ENCODE data around the gene ZSCAN26. TPM values are rescaled to one million over a fixed set of nuclear protein-coding genes. Genes with fewer than 3 reads are reported as not detected.

ZSCAN26 gene
- total RNA-seq (2022; extraction: Qiagen RNA extraction), result 3.8 to 5.2 TPM (median 5.0 TPM) in 5 replicates

DNA sequence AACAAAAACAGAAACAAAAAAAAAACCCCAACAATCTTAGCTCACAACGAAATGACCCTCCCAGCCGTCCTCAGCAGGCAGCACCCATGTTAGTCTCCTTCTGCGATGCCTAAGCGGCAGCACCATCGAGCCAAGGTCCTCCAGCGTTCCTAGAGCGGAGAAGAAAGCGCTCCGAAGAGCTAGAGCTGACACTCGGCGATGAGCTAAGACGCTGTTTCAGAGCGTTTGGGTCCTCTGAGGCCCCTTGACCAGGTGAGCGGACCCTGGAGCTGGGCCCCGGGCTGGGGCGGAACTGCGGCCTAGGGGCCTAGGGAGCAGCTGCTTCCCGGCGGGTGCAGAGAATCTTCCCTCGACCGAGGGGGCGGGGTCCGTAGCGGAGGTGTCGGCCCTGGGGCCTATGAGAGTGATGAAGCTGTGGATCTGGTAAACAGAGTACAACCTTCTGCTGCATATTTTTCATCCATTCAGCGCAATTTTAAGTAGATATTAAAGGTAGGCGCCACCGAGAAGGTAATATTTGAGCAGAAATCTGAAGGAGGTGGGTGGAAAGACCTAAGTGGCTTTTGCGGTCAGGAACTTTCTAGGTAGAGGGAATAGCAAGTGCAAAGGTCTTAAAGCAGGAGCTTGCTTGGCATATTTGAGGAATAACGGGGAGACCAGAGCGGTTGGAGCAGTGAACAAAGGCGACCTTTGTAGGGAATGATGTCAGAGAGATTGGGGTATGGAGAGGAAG lies at the start of gene ZSCAN26:
ZSCAN26 (plus strand) TSS at position 182 of the 733 bp plus-strand sequence. CDS start 4,777 bp downstream, outside the sequence.

DNA sequence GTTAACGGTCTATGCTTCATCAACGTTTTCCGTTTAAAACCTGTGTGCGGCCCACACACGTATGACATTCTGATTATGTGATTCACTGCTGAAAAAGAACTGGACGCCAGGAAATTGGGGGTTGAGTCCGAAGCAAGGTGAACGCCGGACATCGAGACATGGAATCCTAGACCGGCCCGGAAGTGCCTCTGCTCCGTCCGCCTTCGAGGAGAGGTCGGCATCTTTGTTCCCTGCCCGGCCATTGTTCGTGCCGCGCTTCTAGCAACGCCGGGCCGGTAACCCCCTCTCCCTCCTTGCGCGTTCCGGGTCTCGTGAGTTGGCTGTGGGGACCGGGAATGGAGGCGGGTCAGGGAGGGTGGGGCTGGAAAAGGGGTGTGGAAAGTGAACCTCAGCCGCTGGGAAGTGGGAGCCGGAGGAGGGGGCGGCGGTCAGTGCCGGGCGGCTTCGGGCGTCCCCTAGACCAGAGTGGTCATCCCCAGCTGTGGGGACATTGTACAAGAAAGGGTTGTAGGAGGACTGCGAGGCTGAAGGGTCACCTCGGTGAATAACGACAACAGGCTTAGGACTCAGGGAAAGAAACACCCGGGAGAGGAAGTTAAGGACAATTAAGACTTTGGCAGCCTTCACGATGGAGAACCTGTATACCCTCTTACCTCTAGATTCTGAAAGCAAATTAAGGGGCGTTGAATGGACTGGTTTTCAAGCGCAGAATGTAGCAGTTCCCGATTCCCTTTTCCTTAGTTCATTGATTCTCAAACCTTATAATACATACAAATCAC lies 41.7 kb upstream of the ZSCAN26 start, which contains the start of gene ZSCAN9:
ZSCAN9 (plus strand) TSS at position 220 of the 779 bp plus-strand sequence. CDS start 1,810 bp downstream, outside the sequence.

DNA sequence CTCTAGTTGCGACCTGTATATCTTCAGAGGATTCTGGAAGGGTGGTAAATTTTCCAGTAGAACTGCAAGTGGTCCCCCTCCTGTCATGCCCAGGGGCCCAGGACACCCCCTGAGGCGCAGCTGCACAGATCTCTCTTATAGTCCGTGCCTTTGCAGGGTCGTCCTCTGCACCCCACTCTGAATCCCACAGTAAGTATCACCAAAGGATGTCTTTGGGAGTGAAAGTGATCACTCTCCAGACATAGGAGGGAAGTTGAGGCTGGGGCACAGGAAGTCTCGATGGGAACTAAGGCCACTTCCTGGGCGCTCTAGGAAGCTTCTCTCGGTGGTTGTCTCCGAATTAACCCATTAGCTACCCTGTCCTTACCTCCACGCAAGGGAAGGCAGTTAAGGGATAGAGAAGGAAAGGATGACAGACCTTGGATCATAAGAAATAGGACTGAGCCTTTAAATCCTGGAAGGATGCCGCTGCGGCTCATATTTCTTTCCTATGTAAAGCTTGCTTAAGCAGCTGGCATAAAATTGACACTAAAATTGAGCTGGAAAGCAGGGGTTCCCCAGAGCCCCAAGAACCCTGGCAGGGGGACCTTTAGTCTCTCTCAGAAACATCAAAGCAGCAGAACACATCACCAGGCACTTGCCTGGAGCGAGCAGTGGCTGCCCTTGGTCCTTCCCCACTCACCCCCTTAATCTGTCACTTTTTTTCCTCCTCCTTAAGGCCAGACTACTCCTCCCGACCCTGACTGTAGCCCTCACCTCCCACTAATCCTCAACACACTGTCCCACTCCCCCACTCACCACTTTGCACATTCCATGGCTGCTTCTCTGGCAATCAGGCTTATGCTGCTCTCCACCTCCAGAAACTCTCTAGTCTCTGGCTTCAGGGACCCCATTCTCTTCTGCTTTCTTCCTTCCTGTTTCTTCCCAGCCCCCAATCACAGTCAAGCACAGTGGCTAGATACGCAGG lies 14.7 kb upstream of the ZSCAN26 start, which contains the start of gene ZKSCAN4:
ZKSCAN4 (minus strand) TSS at position 261 of the 967 bp plus-strand sequence. CDS start 289 bp downstream, outside the sequence.

DNA sequence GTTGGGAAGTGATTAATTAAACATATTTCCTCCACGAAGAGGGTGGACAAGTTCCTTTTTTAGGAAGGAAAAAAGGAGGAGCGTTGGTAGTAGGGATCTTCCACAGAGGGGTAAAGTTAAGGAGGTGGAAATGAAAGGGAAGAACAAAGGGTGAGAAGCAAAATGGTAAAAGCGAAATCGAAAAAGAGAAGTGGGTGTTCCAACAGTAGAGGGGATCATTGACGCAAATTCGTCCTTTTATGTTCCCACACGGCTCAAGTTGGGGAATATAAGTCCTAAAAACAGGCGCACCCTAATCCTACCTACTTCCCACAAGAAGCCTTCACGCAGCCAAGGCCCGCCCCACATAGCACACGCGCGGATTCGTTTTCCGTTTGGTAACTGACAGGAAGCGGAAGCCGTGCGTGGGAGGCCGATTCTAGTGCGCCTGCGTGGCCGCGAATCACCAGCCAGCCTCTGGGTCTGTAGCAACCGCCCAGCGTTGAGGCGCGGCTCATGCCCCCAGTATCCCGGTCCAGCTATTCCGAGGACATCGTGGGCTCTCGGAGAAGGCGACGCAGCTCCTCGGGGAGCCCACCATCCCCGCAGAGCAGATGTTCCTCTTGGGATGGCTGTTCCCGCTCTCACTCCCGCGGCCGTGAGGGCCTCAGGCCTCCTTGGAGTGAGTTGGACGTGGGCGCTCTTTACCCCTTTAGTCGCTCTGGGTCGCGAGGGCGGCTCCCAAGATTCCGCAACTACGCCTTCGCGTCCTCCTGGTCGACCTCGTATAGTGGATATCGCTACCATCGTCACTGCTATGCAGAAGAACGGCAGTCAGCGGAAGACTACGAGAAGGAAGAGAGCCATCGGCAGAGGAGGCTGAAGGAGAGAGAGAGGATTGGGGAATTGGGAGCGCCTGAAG lies 7.8 kb upstream of the ZSCAN26 start, which contains the start of gene NKAPL:
NKAPL (plus strand) TSS at position 421 of the 901 bp plus-strand sequence; CDS start at position 496, 75 bp downstream.

DNA sequence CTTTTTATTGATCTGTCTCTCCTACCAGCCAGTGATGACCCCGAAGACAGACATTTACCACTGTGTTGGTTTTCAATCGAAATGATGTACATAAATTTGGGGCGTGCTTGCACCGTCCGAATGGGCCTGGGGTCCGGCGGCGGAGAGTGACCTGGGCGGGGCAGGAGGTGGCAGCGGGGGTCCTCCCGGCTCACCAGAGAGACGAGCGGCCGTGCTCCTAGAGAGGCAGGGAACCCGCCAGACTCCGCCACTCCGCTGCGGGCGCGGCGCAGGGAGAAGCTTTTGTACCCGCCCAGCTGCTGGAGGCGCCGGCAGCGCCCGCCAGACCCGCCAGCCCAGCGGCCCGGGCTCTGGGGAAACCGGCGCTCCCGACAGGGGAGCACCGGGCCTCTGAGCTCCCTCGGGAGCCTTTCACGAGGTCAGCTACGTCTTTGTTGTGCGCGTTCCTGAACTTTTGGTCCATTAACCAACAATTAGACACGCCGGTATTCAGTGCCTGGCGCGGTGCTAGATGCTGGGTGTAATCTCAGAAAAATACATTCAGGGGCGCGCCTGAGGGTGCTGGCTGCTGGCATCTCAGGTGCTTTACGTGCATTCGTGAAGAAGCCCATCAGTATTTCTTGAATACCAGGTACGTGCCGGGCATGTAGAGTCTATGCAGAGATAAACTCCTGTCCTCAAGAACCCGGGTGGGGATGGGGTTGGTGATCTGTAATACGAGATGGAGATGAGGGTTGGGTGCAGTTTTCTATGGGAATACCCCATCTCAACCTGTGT lies 14.5 kb downstream of the ZSCAN26 start, which contains the start of gene PGBD1:
PGBD1 (plus strand) TSS at position 285 of the 777 bp plus-strand sequence. CDS start 2,242 bp downstream, outside the sequence.

Other genes starting within 250 kb of the ZSCAN26 start
- gene ZNF165, start 186.6 kb upstream of the ZSCAN26 start, total RNA-seq (2022; extraction: Qiagen RNA extraction), result 0.74 to 1.1 TPM (median 0.86 TPM) in 5 replicates
- gene ZSCAN16, start 142.5 kb upstream of the ZSCAN26 start, total RNA-seq (2022; extraction: Qiagen RNA extraction), result 3.1 to 5.4 TPM (median 4.2 TPM) in 5 replicates
- 3.5 to 5.9 TPM (median 5.0 TPM) in 5 replicates for gene ZKSCAN8, start 125.3 kb upstream of the ZSCAN26 start, total RNA-seq (2022; extraction: Qiagen RNA extraction)
- 5.8 to 8.3 TPM (median 6.9 TPM) in 5 replicates for gene ZSCAN9, start 41.9 kb upstream of the ZSCAN26 start, total RNA-seq (2022; extraction: Qiagen RNA extraction)
- gene ZKSCAN4, start 14.9 kb upstream of the ZSCAN26 start, total RNA-seq (2022; extraction: Qiagen RNA extraction), result 2.5 to 3.0 TPM (median 2.6 TPM) in 5 replicates
- gene NKAPL, start 7.8 kb upstream of the ZSCAN26 start, total RNA-seq (2022; extraction: Qiagen RNA extraction), result 0.06 TPM in 1 of 5 replicates, not detected in the others
- gene PGBD1, start 14.4 kb downstream of the ZSCAN26 start, total RNA-seq (2022; extraction: Qiagen RNA extraction), result 4.5 to 5.7 TPM (median 5.1 TPM) in 5 replicates
- 1.6 to 2.3 TPM (median 1.8 TPM) in 5 replicates for gene ZSCAN31, start 69.0 kb downstream of the ZSCAN26 start, total RNA-seq (2022; extraction: Qiagen RNA extraction)
- gene ZKSCAN3, start 82.8 kb downstream of the ZSCAN26 start, total RNA-seq (2022; extraction: Qiagen RNA extraction), result 1.3 to 2.2 TPM (median 2.0 TPM) in 5 replicates
- gene ZSCAN12, start 132.6 kb downstream of the ZSCAN26 start, total RNA-seq (2022; extraction: Qiagen RNA extraction), result 1.3 to 2.3 TPM (median 1.6 TPM) in 5 replicates
- gene ZSCAN23, start 176.3 kb downstream of the ZSCAN26 start, total RNA-seq (2022; extraction: Qiagen RNA extraction), result not detected in 5 replicates
- gene GPX6, start 248.7 kb downstream of the ZSCAN26 start, total RNA-seq (2022; extraction: Qiagen RNA extraction), result not detected in 5 replicates